GDM1 (cell line): ENCODE data around the gene MRPL36.

ENCODE experiments used
- DNase-seq: peaks from one replicate; lab custom pipeline; 2025; lab: John Stamatoyannopoulos, UW

The MRPL36 gene

GRCh38 chr5:1764606-1764960, 35.1 kb downstream of the MRPL36 start:
- no peak for DNase-seq

- no peak for DNase-seq
Measured at GRCh38 chr5:1763960-1764605, 35.6 kb downstream of the MRPL36 start.

- DNase-seq: no peak
Measured at GRCh38 chr5:1763548-1763911, 36.1 kb downstream of the MRPL36 start.

GRCh38 chr5:1762883-1763547, 36.6 kb downstream of the MRPL36 start:
- DNase-seq: no peak

- no peak for DNase-seq
Measured at GRCh38 chr5:1762121-1762882, 37.3 kb downstream of the MRPL36 start.

GRCh38 chr5:1761453-1761755, 38.2 kb downstream of the MRPL36 start:
- DNase-seq: no peak

GRCh38 chr5:1760656-1761452, 38.8 kb downstream of the MRPL36 start:
- no peak for DNase-seq

GRCh38 chr5:1760231-1760630, 39.4 kb downstream of the MRPL36 start:
- DNase-seq: no peak

GRCh38 chr5:1759378-1759970, 40.2 kb downstream of the MRPL36 start:
- no peak for DNase-seq

GRCh38 chr5:1758574-1758973, 41.1 kb downstream of the MRPL36 start:
- no peak for DNase-seq

GRCh38 chr5:1757511-1757910, 42.1 kb downstream of the MRPL36 start:
- DNase-seq: no peak

- DNase-seq: no peak
Measured at GRCh38 chr5:1756481-1756880, 43.2 kb downstream of the MRPL36 start.

- DNase-seq: no peak
Measured at GRCh38 chr5:1755321-1755949, 44.2 kb downstream of the MRPL36 start.

GRCh38 chr5:1754531-1755220, 45.0 kb downstream of the MRPL36 start:
- no peak for DNase-seq

GRCh38 chr5:1753490-1753889, 46.1 kb downstream of the MRPL36 start:
- DNase-seq: no peak

- DNase-seq: no peak
Measured at GRCh38 chr5:1752881-1753280, 46.8 kb downstream of the MRPL36 start.

- no peak for DNase-seq
Measured at GRCh38 chr5:1751864-1752822, 47.5 kb downstream of the MRPL36 start.

- no peak for DNase-seq
Measured at GRCh38 chr5:1751026-1751863, 48.4 kb downstream of the MRPL36 start.

GRCh38 chr5:1750469-1750868, 49.2 kb downstream of the MRPL36 start:
- DNase-seq: no peak
